ENCODE measurements around the gene ARPC2. TPM values are rescaled to one million over a fixed set of nuclear protein-coding genes. Genes with fewer than 3 reads are reported as not detected.

Gene ARPC2
- total RNA-seq, 1 donor from 2014 or later, result 464 TPM

- peaks cover 3% of the 10 kb centered on the region for H3K27me3 ChIP-seq (ENCODE audit: control insufficient read depth, insufficient read depth, low read length)
- no peak overlapping the region for H3K4me3 ChIP-seq (ENCODE audit: low read depth, low read length)
- DNase-seq (ENCODE audit: low read depth), result no peak
- no peaks in the 10 kb centered on the region for H3K36me3 ChIP-seq (ENCODE audit: control insufficient read depth, insufficient read depth, low read length)
- TF ChIP-seq, protein P1, sequence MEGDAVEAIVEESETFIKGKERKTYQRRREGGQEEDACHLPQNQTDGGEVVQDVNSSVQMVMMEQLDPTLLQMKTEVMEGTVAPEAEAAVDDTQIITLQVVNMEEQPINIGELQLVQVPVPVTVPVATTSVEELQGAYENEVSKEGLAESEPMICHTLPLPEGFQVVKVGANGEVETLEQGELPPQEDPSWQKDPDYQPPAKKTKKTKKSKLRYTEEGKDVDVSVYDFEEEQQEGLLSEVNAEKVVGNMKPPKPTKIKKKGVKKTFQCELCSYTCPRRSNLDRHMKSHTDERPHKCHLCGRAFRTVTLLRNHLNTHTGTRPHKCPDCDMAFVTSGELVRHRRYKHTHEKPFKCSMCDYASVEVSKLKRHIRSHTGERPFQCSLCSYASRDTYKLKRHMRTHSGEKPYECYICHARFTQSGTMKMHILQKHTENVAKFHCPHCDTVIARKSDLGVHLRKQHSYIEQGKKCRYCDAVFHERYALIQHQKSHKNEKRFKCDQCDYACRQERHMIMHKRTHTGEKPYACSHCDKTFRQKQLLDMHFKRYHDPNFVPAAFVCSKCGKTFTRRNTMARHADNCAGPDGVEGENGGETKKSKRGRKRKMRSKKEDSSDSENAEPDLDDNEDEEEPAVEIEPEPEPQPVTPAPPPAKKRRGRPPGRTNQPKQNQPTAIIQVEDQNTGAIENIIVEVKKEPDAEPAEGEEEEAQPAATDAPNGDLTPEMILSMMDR (IDR thresholded peaks at IDR 0.05; ENCODE audit: insufficient read depth, low read length, poor library complexity, severe bottlenecking), result no peak
Observed at GRCh38 chr2:218187296-218188015, 29.5 kb upstream of the ARPC2 start.

GRCh38 chr2:218188528-218188927 is 28.5 kb upstream of the ARPC2 start:
- TF ChIP-seq, protein P1 (IDR thresholded peaks at IDR 0.05; ENCODE audit: insufficient read depth, low read length, poor library complexity, severe bottlenecking), result no peak
- no peak for DNase-seq (ENCODE audit: low read depth)
- Histone ChIP-seq H3K4me3 (ENCODE audit: low read depth, low read length) (no peak overlapping the region), H3K36me3 (ENCODE audit: control insufficient read depth, insufficient read depth, low read length) (no peaks in the 10 kb centered on the region), H3K27me3 (ENCODE audit: control insufficient read depth, insufficient read depth, low read length) (peaks cover 2% of the 10 kb centered on the region)

DNA sequence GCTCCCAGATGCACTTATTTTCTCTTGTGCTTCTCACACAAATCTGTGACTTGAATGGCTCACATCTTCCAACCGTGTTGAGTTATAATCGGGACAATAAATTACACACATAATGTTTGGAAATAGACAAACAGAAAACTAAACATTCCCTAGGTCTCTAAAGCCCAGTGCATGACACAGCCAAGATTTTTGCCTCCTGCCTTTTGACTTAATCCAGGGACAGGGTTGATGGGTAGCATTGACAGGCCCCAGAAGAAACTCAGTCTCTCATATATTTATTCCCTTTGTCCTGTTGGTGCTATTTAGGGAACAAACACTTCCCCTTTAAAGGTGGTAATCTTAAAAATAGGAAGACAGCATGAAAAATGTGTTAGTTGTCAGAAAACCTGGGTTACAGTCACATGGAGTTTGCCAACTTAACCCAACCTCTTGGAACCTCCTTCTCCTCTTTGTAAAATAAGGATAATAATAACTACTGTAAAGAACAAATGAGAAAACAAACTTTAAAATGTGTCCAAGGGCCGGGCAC is 24.0 kb upstream of the ARPC2 start:
- DNase-seq (ENCODE audit: low read depth), result no peak
- TF ChIP-seq, protein P1 (IDR thresholded peaks at IDR 0.05; ENCODE audit: insufficient read depth, low read length, poor library complexity, severe bottlenecking), result no peak
- no peaks in the 10 kb centered on the region for H3K36me3 ChIP-seq (ENCODE audit: control insufficient read depth, insufficient read depth, low read length)
- no peaks in the 10 kb centered on the region for H3K27me3 ChIP-seq (ENCODE audit: control insufficient read depth, insufficient read depth, low read length)
- H3K4me3 ChIP-seq (ENCODE audit: low read depth, low read length), result no peak overlapping the region

DNA sequence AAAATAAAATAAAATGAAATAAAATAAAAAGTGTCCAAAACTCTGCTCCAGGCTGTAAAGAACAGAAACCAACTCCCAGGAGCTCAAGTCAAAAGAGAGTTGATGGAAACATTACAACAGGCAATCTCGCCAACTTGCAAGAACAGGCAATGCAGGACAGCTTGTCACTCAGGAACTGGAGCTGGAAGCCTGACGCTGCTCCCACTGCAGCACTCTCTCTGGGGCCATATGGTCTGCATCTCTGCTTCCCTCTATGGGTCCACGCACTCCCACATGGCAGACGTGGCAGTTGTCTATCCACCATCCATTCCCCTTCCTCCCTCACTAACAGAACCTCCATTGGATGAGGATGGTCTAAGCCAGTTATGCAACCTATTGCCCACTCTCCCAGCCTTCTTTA is 23.3 kb upstream of the ARPC2 start:
- Histone ChIP-seq H3K27me3 (ENCODE audit: control insufficient read depth, insufficient read depth, low read length) (no peaks in the 10 kb centered on the region), H3K36me3 (ENCODE audit: control insufficient read depth, insufficient read depth, low read length) (no peaks in the 10 kb centered on the region), H3K4me3 (ENCODE audit: low read depth, low read length) (no peak overlapping the region)
- DNase-seq (ENCODE audit: low read depth), result no peak
- TF ChIP-seq, protein P1 (IDR thresholded peaks at IDR 0.05; ENCODE audit: insufficient read depth, low read length, poor library complexity, severe bottlenecking), result no peak

DNA sequence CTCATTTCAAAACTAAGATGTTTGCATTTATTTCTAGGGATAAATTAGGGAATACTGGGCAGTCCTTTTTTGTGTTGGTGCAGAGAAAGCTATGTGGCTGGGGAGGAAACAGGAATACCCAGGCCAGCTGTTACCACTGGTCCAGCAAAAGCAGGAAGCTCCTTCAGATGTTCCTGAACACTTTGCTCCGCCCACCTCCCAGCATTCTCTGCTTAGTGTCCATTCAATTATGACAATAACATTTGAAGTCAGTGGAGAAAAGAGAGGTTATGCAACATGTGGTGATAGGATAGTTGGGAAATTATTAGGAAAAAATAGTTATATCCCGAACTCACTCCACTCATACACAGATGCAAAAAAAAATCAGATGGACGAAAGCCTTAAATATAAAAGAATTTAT is 22.1 kb upstream of the ARPC2 start:
- DNase-seq (ENCODE audit: low read depth), result no peak
- Histone ChIP-seq H3K27me3 (ENCODE audit: control insufficient read depth, insufficient read depth, low read length) (no peaks in the 10 kb centered on the region), H3K36me3 (ENCODE audit: control insufficient read depth, insufficient read depth, low read length) (no peaks in the 10 kb centered on the region), H3K4me3 (ENCODE audit: low read depth, low read length) (no peak overlapping the region)
- TF ChIP-seq, protein P1 (IDR thresholded peaks at IDR 0.05; ENCODE audit: insufficient read depth, low read length, poor library complexity, severe bottlenecking), result no peak

DNA sequence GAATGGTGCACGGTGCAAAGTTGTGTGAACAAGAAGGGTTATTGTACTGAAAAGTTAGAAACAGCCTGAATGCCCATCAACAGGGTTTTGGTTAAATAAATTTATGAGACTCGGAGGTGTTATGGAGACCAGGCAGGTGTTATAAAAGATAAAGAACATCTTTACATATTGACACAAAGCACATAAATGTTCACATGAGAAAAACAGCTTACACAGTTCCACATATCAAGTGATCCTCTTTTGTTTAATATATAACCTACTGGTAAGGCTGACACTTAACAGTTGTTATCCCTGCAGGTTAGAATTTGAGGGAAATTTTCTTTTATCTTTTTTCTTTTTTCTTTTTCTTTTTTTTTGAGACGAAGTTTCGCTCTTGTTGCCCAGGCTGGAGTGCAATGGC is 20.0 kb upstream of the ARPC2 start:
- no peak overlapping the region for H3K4me3 ChIP-seq (ENCODE audit: low read depth, low read length)
- no peaks in the 10 kb centered on the region for H3K27me3 ChIP-seq (ENCODE audit: control insufficient read depth, insufficient read depth, low read length)
- TF ChIP-seq, protein P1 (IDR thresholded peaks at IDR 0.05; ENCODE audit: insufficient read depth, low read length, poor library complexity, severe bottlenecking), result no peak
- H3K36me3 ChIP-seq (ENCODE audit: control insufficient read depth, insufficient read depth, low read length), result no peaks in the 10 kb centered on the region
- no peak for DNase-seq (ENCODE audit: low read depth)
